Kasumi-1 (cell line): ENCODE results near the gene FRA10AC1.

Source experiments
- DNase-seq, 2 experiments: peaks; one replicate each; lab custom pipeline; 2025; lab: John Stamatoyannopoulos, UW

FRA10AC1 gene

DNA sequence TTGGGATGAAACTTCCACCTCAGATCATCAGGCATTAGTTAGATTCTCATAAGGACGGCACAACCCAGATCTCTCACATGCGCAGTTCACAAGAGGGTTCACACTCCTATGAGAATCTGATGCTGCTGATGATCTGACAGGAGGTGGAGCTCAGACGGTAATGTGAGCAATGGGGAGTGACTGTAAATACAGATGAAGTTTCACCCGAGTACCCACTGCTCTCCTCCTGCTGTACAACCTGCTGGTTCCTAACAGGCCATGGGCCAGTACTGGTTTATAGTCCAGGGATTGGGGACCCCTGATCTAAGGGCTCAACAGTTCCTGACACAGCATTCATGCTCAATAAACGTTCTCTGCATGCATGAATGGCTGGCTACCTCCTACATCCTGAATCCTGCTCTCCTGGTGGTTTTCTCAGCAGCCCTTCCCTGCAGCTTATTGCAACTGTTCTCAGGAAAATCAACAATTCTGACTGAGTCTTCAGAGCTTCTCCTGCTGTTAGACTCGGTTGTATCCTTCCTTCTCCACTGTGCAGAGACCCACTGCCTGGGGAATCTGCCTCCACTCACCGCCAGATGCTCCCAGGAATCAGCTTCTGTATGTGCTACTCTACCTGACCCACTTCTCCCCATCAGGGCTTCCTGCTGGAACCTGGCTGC, 72.6 kb downstream of the FRA10AC1 start:
- DNase-seq, result no peak

DNA sequence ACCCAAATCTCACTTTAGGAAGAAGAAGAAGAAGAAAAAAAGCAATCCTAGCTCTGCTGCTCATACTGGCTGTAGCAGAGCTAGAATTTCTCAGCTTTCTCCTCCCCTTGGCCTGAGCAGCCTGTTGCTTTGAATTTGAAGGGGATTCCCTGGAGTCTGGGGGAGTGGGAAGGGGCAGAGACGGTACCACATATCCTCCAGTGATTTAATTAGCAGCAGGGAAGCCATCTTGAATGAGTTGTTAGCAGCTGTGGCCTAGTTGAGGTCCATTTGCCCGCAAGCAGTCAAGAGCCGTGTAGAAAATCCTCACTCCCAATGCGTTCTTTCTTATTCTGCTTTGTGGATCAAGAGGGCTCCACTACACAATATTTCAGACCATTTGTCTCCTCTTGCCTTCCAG, 73.5 kb downstream of the FRA10AC1 start:
- no peak for DNase-seq

DNA sequence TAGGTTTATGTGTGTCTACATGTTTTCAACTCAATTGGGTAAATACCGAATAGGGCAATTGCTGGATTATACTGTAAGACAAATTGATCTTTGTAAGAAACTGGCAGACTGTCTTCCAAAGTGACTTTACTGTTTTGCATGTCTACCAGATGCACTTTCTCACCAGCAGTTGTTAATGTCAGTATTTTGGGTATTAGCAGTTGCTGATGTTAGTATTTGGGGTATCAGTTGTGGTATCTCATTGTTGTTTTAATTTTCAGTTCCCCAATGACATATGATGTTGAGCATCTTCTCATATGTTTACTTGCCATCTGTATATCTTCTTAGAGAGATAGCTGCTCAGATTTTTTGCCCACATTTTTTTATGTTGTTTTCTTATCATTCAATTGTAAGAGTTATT, 79.5 kb downstream of the FRA10AC1 start:
- no peak for DNase-seq

DNA sequence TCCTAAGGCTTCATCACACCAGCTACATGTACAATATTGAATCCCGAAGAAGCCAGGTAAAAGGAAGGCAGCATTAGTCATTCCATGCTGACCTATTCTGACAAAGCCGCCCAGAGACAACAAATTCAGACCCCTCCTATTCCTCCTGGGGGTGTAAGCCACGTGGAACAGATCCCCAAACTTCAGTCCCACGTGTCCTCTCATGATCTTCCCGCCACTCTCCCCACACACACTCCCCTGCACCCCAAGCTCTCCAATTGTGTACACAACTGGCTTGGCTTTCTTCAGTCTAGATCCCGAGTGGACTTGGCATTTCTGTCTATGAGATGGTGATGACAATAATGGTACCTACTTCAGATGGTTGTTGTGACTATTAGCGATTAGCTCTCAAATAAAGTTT, 81.5 kb downstream of the FRA10AC1 start:
- DNase-seq, result no peak
